HepG2 (cell line): ENCODE measurements around the gene MBD3. TPM values are rescaled to one million over a fixed set of nuclear protein-coding genes. Genes with fewer than 3 reads are reported as not detected.

Experiments
- ATAC-seq: fragments of 200-7000 bp; cut with Tn5 transposase; 3 replicates; pipeline ENCODE4 v1.9.1; 2020; ENCODE audit warnings: mild to moderate bottlenecking, moderate library complexity
- BruUV-seq: library from RNA; stranded (reverse); fragments of 400-500 nt; replicated peaks from 2 replicates; lab custom pipeline; 2021; lab: Mats Ljungman, UMichigan
- CTCF ChIA-PET: fragments of 300-600 bp; formaldehyde crosslinking; extraction: SDS; loops from one replicate; lab custom pipeline; 2021; ENCODE audit warnings: low total read pairs, inconsistent platforms, low intra/inter-chr PET ratio; lab: Yijun Ruan, JAX
- POLR2A ChIA-PET: fragments of 350-600 bp; sonication (Branson Sonifier 250); formaldehyde crosslinking; loops from one replicate; lab custom pipeline; 2020; ENCODE audit warnings: antibody characterized with exemption, inconsistent platforms; lab: Yijun Ruan, JAX
- DNase-seq: peaks from one replicate; pipeline ENCODE4 v3.0.0-alpha.2; 2015; ENCODE audit warnings: low spot score
- FAIRE-seq: peaks from 3 replicates; lab custom pipeline; 2011; peaks lifted over from hg19 to GRCh38; lab: Jason Lieb, UNC
- H2AFZ ChIP-seq: one replicate; pipeline ENCODE4 v1.6.1; 2011; ENCODE audit warnings: low read length, inconsistent platforms
- H3K27ac ChIP-seq: fragments of 300-600 bp; 3 replicates; pipeline ENCODE4 v1.8.0; 2011; ENCODE audit warnings: mixed run types, mild to moderate bottlenecking, mixed read lengths, low read length, inconsistent platforms; ENCODE audit not compliant: insufficient read depth; ENCODE audit errors: extremely low read length
- H3K27me3 ChIP-seq, 2 experiments: fragments of 200-600 bp in 1 of 2; 2 replicates in 1 of 2; 3 replicates in 1 of 2; pipeline versions ENCODE4 v1.6.0 to v1.8.0; 2011; ENCODE audit warnings: low read length in 2 of 2, mild to moderate bottlenecking in 2 of 2, moderate library complexity in 2 of 2, inconsistent platforms in 1 of 2; ENCODE audit not compliant: insufficient read depth in 2 of 2, control insufficient read depth in 1 of 2
- H3K36me3 ChIP-seq, 2 experiments: fragments of 200-600 bp in 1 of 2; replicated peaks in 1 of 2; 2 replicates in 1 of 2; 3 replicates in 1 of 2; pipeline versions ENCODE4 v1.5.1 to v1.8.0; 2011; ENCODE audit warnings: low read length in 2 of 2, inconsistent platforms in 1 of 2; ENCODE audit not compliant: insufficient read depth in 2 of 2, control insufficient read depth in 1 of 2
- H3K4me1 ChIP-seq: 2 replicates; pipeline ENCODE4 v1.5.1; 2012; ENCODE audit warnings: low read length, inconsistent platforms; ENCODE audit not compliant: insufficient read depth
- H3K4me2 ChIP-seq: 2 replicates; pipeline ENCODE4 v1.6.0; 2011; ENCODE audit warnings: low read depth, low read length, inconsistent platforms
- H3K4me3 ChIP-seq, 3 experiments: fragments of 200-600 bp in 1 of 3; sonication (generic), shearing (Covaris generic) in 1 of 3; replicated peaks in 1 of 3; 2 replicates each; pipeline ENCODE4 v1.5.1; 2011 to 2016; ENCODE audit warnings: low read length in 3 of 3, inconsistent platforms in 2 of 3, low read depth in 2 of 3, mild to moderate bottlenecking in 2 of 3, control low read depth in 1 of 3, mixed read lengths in 1 of 3; ENCODE audit not compliant: insufficient read depth in 1 of 3
- H3K79me2 ChIP-seq: one replicate; pipeline ENCODE4 v1.6.1; 2011; ENCODE audit warnings: low read length, inconsistent platforms; ENCODE audit not compliant: insufficient read depth
- H3K9ac ChIP-seq: 2 replicates; pipeline ENCODE4 v1.6.0; 2011; ENCODE audit warnings: mild to moderate bottlenecking, low read depth, low read length, inconsistent platforms; ENCODE audit not compliant: insufficient read depth
- H3K9me3 ChIP-seq: 2 replicates; pipeline ENCODE4 v1.5.1; 2012; ENCODE audit warnings: mild to moderate bottlenecking, low read length
- H4K20me1 ChIP-seq: 2 replicates; pipeline ENCODE4 v1.6.0; 2011; ENCODE audit warnings: inconsistent platforms, mild to moderate bottlenecking, low read length, moderate library complexity; ENCODE audit not compliant: insufficient read depth
- BRCA1 ChIP-seq: sonication (generic); formaldehyde crosslinking; IDR thresholded peaks from 2 replicates; pipeline ENCODE4 v1.4.0; 2020; ENCODE audit warnings: missing genetic modification reagents
- CHD2 ChIP-seq: IDR thresholded peaks from 2 replicates; pipeline ENCODE4 v1.6.1; 2011; ENCODE audit warnings: low read depth, low read length, improper control_type of control experiment
- ETS1 ChIP-seq: sonication (generic); formaldehyde crosslinking; IDR thresholded peaks from 2 replicates; pipeline ENCODE4 v1.4.0; 2020; ENCODE audit warnings: missing genetic modification reagents
- FIP1L1 ChIP-seq: fragments of 200-400 bp; formaldehyde crosslinking; IDR thresholded peaks from 2 replicates; pipeline ENCODE4 v1.6.1; 2018; ENCODE audit warnings: low read depth, mild to moderate bottlenecking, low read length, moderate library complexity, borderline replicate concordance; ENCODE audit not compliant: insufficient read depth
- GTF2F1 ChIP-seq: fragments of 150-350 bp; IDR thresholded peaks from 2 replicates; pipeline ENCODE4 v1.6.1; 2014; ENCODE audit warnings: low read length
- HES4 ChIP-seq: sonication (generic); formaldehyde crosslinking; IDR thresholded peaks from 2 replicates; pipeline ENCODE4 v1.9.0; 2021; ENCODE audit warnings: mild to moderate bottlenecking, missing genetic modification reagents, borderline replicate concordance
- HNF1B ChIP-seq: sonication (generic); formaldehyde crosslinking; IDR thresholded peaks from 2 replicates; pipeline ENCODE4 v1.5.1; 2020; ENCODE audit warnings: mild to moderate bottlenecking, moderate library complexity, missing genetic modification reagents
- KLF11 ChIP-seq: IDR thresholded peaks from 2 replicates; pipeline ENCODE4 v1.6.1; 2016; ENCODE audit warnings: missing compliant biosample characterization
- MIER3 ChIP-seq: IDR thresholded peaks from 2 replicates; pipeline ENCODE4 v1.6.1; 2016; ENCODE audit warnings: missing compliant biosample characterization, borderline replicate concordance
- NFE2 ChIP-seq: sonication (generic); formaldehyde crosslinking; IDR thresholded peaks from 2 replicates; pipeline ENCODE4 v1.4.0; 2020; ENCODE audit warnings: missing genetic modification reagents
- PHF5A ChIP-seq: IDR thresholded peaks from one replicate; pipeline ENCODE4 v1.6.1; 2018; ENCODE audit warnings: low read depth, missing genetic modification reagents; ENCODE audit not compliant: unreplicated experiment
- SMARCC2 ChIP-seq: fragments of 450-650 bp; IDR thresholded peaks from 2 replicates; pipeline ENCODE4 v1.6.1; 2017; ENCODE audit warnings: antibody characterized with exemption, mild to moderate bottlenecking
- SSRP1 ChIP-seq: IDR thresholded peaks from 2 replicates; pipeline ENCODE4 v1.6.1; 2016; ENCODE audit warnings: control low read depth
- TBL1XR1 ChIP-seq: fragments of 150-350 bp; IDR thresholded peaks from 2 replicates; pipeline ENCODE4 v1.6.1; 2014; ENCODE audit warnings: borderline replicate concordance, low read length; ENCODE audit not compliant: partially characterized antibody
- TBX3 ChIP-seq: fragments of 450-650 bp; IDR thresholded peaks from 2 replicates; pipeline ENCODE4 v1.6.1; 2017; ENCODE audit warnings: antibody characterized with exemption, mild to moderate bottlenecking, inconsistent platforms, borderline replicate concordance
- THYN1 ChIP-seq: sonication (generic); formaldehyde crosslinking; IDR thresholded peaks from 2 replicates; pipeline ENCODE4 v1.8.1; 2023; ENCODE audit warnings: low read depth, mild to moderate bottlenecking, moderate library complexity, missing genetic modification reagents, borderline replicate concordance
- WIZ ChIP-seq: sonication (generic); formaldehyde crosslinking; IDR thresholded peaks from 2 replicates; pipeline ENCODE4 v1.5.1; 2020; ENCODE audit warnings: mild to moderate bottlenecking, missing genetic modification reagents
- ZEB1 ChIP-seq: IDR thresholded peaks from 2 replicates; pipeline ENCODE4 v1.6.1; 2012; ENCODE audit warnings: mild to moderate bottlenecking, low read depth, inconsistent platforms; ENCODE audit not compliant: insufficient replicate concordance
- ZNF44 ChIP-seq: sonication (generic); formaldehyde crosslinking; IDR thresholded peaks from 2 replicates; pipeline ENCODE4 v1.5.1; 2020; ENCODE audit warnings: mild to moderate bottlenecking, missing genetic modification reagents
- ZNF563 ChIP-seq: sonication (generic); formaldehyde crosslinking; IDR thresholded peaks from 2 replicates; pipeline ENCODE4 v1.8.0; 2022; ENCODE audit warnings: mild to moderate bottlenecking, moderate library complexity, missing genetic modification reagents
- ZNF781 ChIP-seq: sonication (generic); formaldehyde crosslinking; IDR thresholded peaks from 2 replicates; pipeline ENCODE4 v1.5.1; 2020; ENCODE audit warnings: borderline replicate concordance, mild to moderate bottlenecking, missing genetic modification reagents; ENCODE audit errors: not compliant biosample characterization
- WGBS: methylation state at CpG from one replicate; pipeline ENCODE4 v1.1.6; 2017; ENCODE audit warnings: low lambda C conversion rate; 5-methylcytosine and 5-hydroxymethylcytosine counted together
- in situ Hi-C: cut with HindIII; loops from 2 replicates; pipeline ENCODE4 v1.10.0; 2017; ENCODE audit warnings: low pct_unique_long_range_greater_than_20kb; ENCODE audit not compliant: extremely low pct_ligation_motif_present
- intact Hi-C: fragments of 100-400 bp; cut with micrococcal nuclease; formaldehyde crosslinking; loops from one replicate; pipeline ENCODE4 v1.10.0; 2022; ENCODE audit not compliant: unreplicated experiment
- polyA plus RNA-seq, 8 experiments: library from polyadenylated mRNA; depleted of rRNA in 3 of 8; stranded (reverse) in 7 of 8; unstranded in 1 of 8; fragments of >200 nt; fragmentation: Illumina TruSeq in 4 of 8; extraction: Trizol in 4 of 8; gene quantifications; 2 replicates each; pipeline versions ENCODE4 v1.2.1 to v1.2.3, GENCODE V29; 2011 to 2016; ENCODE audit warnings: low read depth in 4 of 8, missing spikeins in 1 of 8, mixed read lengths in 1 of 8; ENCODE audit not compliant: insufficient read depth in 1 of 8
- total RNA-seq, 5 experiments: library from RNA; depleted of rRNA; stranded (reverse); fragments of >200 nt; fragmentation: Illumina TruSeq; extraction: Trizol; gene quantifications; 2 replicates each; pipeline ENCODE4 v1.2.3, GENCODE V29; 2016; ENCODE audit warnings: low read depth in 1 of 5

MBD3 gene
- total and polyA plus RNA-seq, 2 of the 13 experiments (the other 11 are each of a cell fraction or from before 2014, with no cell fraction given) = 21.2 to 76.9 TPM

GRCh38 chr19:1605236-1606137, 12.8 kb upstream of the MBD3 start, which contains the start of gene UQCR11:
UQCR11 (minus strand) TSS chr19:1605462; CDS start chr19:1605409, 53 bp downstream.
- ChIA-PET POLR2A (interaction anchor here (0.6 to 2.2 kb wide), 10 partner anchors 11 to 221 kb away, joined by 3 to 24 read pairs (median 4); partner anchors contain the start of gene MBD3), CTCF (interaction anchor here (1.6 kb wide), 1 partner anchor 162 kb away, joined by 4 read pairs; no protein-coding TSS in a partner anchor)
- H4K20me1 ChIP-seq = peaks cover 3% of the 10 kb centered on the region; the same call in 1 of the 2 replicates
- H3K9ac ChIP-seq = peak within 1 kb of the TSS; percentile 92
- TSS peak; percentile 99 for BruUV-seq
- no peaks in the 10 kb centered on the region; a peak in 2 of 5 replicates for H3K27me3 ChIP-seq
- peak within 1 kb of the TSS; percentile 99 for H3K27ac ChIP-seq
- intact Hi-C loops (loop anchor here (5.0 kb wide), 1 partner anchor 47 kb away; the partner anchor contains the start of gene TCF3), in situ Hi-C loops (no loop called here)
- H3K9me3 ChIP-seq = no peaks in the 10 kb centered on the region
- peak; percentile 94 for DNase-seq
- H3K79me2 ChIP-seq = peaks cover 39% of the 10 kb centered on the region
- 2% methylated on average over 24 of the region's 79 CpGs for WGBS
- peak within 1 kb of the TSS; percentile 94 for H3K4me2 ChIP-seq
- H3K4me3 ChIP-seq = peak within 1 kb of the TSS; percentile 76 to 100 (median 97)
- peaks cover 33% of the 10 kb centered on the region for H3K4me1 ChIP-seq
- peak within 1 kb of the TSS; percentile 96 for H2AFZ ChIP-seq
- ATAC-seq = peak; percentile 85
- FAIRE-seq = peak; percentile 91
- H3K36me3 ChIP-seq = peaks cover 1 to 2% of the 10 kb centered on the region in 2 experiments; a peak in 2 of 5 replicates
- TF ChIP-seq TBX3 = no peak
- no peak for TF ChIP-seq TBL1XR1
- no peak for TF ChIP-seq ZNF781
- no peak for TF ChIP-seq GTF2F1
- TF ChIP-seq WIZ (CRISPR knock-in tag) = no peak
- no peak for TF ChIP-seq SSRP1
- TF ChIP-seq PHF5A = peak; percentile 95
- TF ChIP-seq ZEB1 = peak; percentile 59
- TF ChIP-seq ETS1 (CRISPR knock-in tag) = no peak
- no peak for TF ChIP-seq NFE2 (CRISPR knock-in tag)
- peak; percentile 84 for TF ChIP-seq HNF1B (CRISPR knock-in tag)
- TF ChIP-seq MIER3 (CRISPR knock-in tag) = peak; percentile 41
- TF ChIP-seq ZNF44 (CRISPR knock-in tag) = no peak; the same call in 1 of the 2 replicates
- TF ChIP-seq THYN1 (CRISPR knock-in tag) = no peak
- TF ChIP-seq SMARCC2 = no peak
- no peak; the same call in 1 of the 2 replicates for TF ChIP-seq HES4 (CRISPR knock-in tag)
- no peak for TF ChIP-seq FIP1L1
- TF ChIP-seq KLF11 = no peak; the same call in 1 of the 2 replicates
- TF ChIP-seq ZNF563 (CRISPR knock-in tag) = peak; percentile 58; the same call in 1 of the 2 replicates
- peak; percentile 64; the same call in 1 of the 2 replicates for TF ChIP-seq BRCA1 (CRISPR knock-in tag)
- TF ChIP-seq CHD2 = no peak
